ENCODE results near the gene OR14I1. TPM values are rescaled to one million over a fixed set of nuclear protein-coding genes. Genes with fewer than 3 reads are reported as not detected.

The OR14I1 gene
- total RNA-seq, 1 donor = not detected

Small RNA genes lying within 50 kb of the gene (small RNA-seq; reads per million reads assigned to genes)
- not detected for gene AHCYP8

Other genes starting within 250 kb of the OR14I1 start
- gene OR2T3, start 229.4 kb downstream of the OR14I1 start, total RNA-seq = not detected in 2 replicates
- gene OR2T5, start 214.2 kb downstream of the OR14I1 start, total RNA-seq = not detected in 2 replicates
- gene OR2G6, start 194.7 kb downstream of the OR14I1 start, total RNA-seq = not detected in 2 replicates
- gene OR2T29, start 140.0 kb downstream of the OR14I1 start, total RNA-seq = not detected in 2 replicates
- gene OR2T34, start 128.0 kb downstream of the OR14I1 start, total RNA-seq = not detected in 2 replicates
- not detected in 2 replicates for gene OR2T10, start 105.1 kb downstream of the OR14I1 start, total RNA-seq
- gene OR2T11, start 67.7 kb downstream of the OR14I1 start, total RNA-seq = not detected in 2 replicates
- gene OR2T35, start 57.5 kb downstream of the OR14I1 start, total RNA-seq = not detected in 2 replicates
- gene OR2T27, start 47.2 kb downstream of the OR14I1 start, total RNA-seq = not detected in 2 replicates
- gene LYPD8, start 53.0 kb upstream of the OR14I1 start, total RNA-seq = under 0.01 TPM in 1 of 2 replicates, not detected in the other
- gene SH3BP5L, start 123.1 kb upstream of the OR14I1 start, total RNA-seq = 26.1 and 28.9 TPM in 2 replicates
- 17.7 and 19.4 TPM in 2 replicates for gene ZNF672, start 135.5 kb upstream of the OR14I1 start, total RNA-seq
- 10.6 and 22.0 TPM in 2 replicates for gene ZNF692, start 156.3 kb upstream of the OR14I1 start, total RNA-seq
- gene PGBD2, start 203.5 kb upstream of the OR14I1 start, total RNA-seq = 3.9 and 7.8 TPM in 2 replicates

Measured in fibroblast of villous mesenchyme (primary cell).